NOMO-1 (cell line): ENCODE data around the gene SLC10A7.
"Not testable (repeated sequence)": the region's sequence is repeated elsewhere in the genome, so short reads cannot be mapped to it uniquely, and the experiment has no call there.

Source experiments
- DNase-seq, 2 experiments: peaks; one replicate each; lab custom pipeline; 2025; ENCODE audit not compliant: unreplicated experiment in 2 of 2; lab: John Stamatoyannopoulos, UW

Gene SLC10A7

GRCh38 chr4:146368209-146368608, 153.5 kb downstream of the SLC10A7 start:
- DNase-seq: no peak

DNA sequence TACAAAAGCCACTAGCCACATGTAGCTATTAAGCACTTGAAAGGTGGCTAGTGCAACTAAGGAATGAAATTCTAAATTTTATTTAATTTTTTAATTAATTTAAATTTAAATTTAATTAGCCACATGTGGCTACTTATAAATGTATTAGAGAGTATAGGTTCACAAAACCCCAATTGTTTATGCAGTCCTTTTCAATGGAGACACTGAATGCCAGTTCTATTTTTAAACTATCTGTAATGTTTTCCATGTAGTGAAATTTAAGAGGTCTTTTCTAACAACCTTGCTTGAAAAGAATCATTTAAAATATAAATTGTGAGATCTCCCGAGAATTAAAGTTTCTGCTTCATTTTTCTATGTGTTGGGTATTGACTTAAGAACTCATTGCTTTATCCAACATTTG, 154.4 kb downstream of the SLC10A7 start:
- no peak for DNase-seq

DNA sequence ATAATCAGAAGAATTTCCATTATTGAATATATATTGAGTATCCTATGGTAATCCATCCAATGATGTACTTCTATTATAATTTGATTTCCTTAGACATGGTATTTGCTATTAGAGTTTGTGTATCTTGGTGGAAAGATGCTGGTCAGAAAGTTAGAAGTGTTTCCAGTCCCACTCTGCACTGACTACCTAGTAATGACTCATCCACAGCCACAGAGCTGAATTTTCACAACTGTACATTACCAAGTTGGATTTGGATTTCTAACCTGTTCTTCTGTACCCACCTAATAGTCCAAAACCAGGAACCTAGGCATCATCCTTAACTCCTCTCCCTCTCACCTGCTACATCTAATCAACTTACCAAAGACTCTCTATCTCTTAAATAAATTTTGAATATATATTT, 162.0 kb downstream of the SLC10A7 start:
- DNase-seq: no peak

DNA sequence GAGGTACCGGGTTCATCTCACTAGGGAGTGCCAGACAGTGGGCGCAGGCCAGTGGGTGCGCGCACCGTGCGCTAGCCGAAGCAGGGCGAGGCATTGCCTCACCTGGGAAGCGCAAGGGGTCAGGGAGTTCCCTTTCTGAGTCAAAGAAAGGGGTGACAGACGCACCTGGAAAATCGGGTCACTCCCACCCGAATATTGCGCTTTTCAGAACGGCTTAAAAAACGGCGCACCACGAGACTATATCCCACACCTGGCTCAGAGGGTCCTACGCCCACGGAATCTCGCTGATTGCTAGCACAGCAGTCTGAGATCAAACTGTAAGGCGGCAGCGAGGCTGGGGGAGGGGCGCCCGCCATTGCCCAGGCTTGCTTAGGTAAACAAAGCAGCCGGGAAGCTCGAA, 171.6 kb downstream of the SLC10A7 start:
- not testable (repeated sequence) for DNase-seq

DNA sequence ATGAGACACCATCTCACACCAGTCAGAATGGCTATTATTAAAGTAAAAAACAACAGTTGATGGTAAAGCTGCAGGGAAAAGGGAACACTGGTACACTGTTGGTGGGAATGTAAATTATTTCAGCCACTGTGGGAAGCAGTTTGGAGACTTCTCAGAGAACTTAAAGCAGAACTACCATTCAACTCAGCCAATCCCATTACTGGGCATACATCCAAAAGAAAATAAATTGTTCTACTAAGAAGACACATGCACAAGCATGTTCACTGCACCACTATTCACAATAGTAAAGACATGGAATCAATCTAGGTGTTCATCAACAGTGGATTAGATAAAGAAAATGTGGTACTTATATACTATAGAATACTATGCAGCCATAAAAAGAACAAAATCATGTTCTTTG, 172.4 kb downstream of the SLC10A7 start:
- DNase-seq: no peak

GRCh38 chr4:146347822-146348221, 173.9 kb downstream of the SLC10A7 start:
- DNase-seq: no peak

- no peak for DNase-seq
Observed at GRCh38 chr4:146346276-146346675, 175.5 kb downstream of the SLC10A7 start.

GRCh38 chr4:146343776-146344175, 178.0 kb downstream of the SLC10A7 start:
- no peak for DNase-seq

GRCh38 chr4:146343199-146343598, 178.5 kb downstream of the SLC10A7 start:
- peak; percentile 21 to 46 for DNase-seq

GRCh38 chr4:146342600-146343192, 179.0 kb downstream of the SLC10A7 start:
- DNase-seq: peak in 1 of 2 experiments; percentile 42

DNA sequence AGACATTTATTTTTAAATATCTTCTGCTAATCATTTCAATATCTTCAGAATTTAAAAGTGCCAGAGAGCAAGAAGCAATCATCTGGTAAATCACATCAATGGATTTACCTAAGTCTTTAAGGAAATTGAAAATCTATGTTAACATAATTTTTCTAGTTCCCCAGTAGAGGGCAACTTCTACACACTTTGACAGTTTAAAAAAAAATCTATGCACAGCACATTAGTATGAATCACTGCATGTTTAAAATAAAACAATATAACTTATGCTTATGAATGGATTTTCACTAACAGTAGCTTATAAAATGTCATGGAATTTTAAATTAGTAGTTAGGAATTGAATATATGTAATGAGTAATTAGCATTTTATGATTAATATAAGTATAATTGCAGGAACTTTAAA, 180.9 kb downstream of the SLC10A7 start:
- peak in 1 of 2 experiments; percentile 30 for DNase-seq

- DNase-seq: no peak
Observed at GRCh38 chr4:146338512-146338911, 183.2 kb downstream of the SLC10A7 start.

- DNase-seq: no peak
Observed at GRCh38 chr4:146336410-146336807, 185.3 kb downstream of the SLC10A7 start.

DNA sequence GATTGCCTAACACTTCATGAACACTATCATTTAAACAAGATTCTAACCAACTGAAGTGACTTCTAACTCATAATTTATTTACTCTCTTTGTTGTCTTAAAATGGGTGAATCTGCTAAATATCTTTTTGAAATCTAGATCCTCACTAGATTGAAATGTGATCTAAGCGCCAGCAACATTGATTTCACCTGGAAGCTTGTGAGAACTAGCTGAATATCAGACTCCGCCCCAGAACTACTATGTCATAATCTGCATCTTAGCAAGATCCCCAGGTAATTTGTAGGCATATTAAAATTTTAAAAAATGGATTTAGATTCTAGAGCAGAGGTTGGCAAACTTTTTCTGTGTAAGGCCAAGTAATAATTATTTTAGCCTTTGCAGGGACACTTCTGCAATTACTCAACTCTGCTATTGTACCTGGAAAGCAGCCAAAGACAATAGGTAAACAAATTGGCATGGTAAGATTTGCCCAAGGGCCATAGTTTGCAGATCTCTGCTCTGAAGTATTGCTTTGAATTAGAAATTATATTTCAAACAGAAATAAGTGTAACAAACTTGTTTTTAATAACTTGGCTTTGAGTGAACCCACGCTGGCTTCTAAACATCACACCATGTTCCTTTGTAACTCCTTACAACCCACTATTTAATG, 185.9 kb downstream of the SLC10A7 start:
- DNase-seq: no peak

GRCh38 chr4:146334862-146335449, 186.8 kb downstream of the SLC10A7 start:
- no peak for DNase-seq

- no peak for DNase-seq
Observed at GRCh38 chr4:146333895-146334262, 187.9 kb downstream of the SLC10A7 start.

DNA sequence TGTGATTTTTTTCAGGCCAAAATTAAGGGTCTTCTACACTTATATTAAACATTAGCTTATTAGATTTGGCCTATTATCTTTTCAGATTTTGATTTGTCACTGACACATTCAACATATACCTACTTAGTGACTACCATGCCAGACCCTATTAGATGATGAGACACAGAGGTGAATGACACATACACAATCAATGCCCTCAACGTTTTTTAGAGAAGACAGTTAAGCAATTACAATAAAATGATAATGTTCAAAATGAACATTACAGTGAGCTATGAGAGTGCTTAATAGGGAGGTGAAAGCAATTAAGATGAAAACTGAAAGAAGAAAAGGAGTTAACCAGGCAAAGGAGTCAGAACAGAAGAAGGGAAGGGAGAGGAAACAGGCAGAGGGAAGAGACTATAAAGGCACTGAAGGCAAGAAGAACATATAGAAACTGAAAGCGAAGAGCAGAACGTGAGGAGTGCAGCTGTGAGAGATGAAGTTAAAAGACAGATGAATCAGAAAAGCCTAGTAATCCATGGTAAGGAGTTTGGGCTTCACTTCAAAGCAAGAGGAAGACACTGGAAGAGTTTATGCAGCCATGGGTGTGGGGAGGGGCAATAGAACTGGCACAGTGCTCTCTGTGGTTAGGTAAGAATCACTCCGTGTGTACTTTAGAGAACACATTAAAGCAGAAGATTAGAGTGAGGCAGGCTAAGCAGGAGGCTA, 188.4 kb downstream of the SLC10A7 start:
- peak; percentile 50 to 60 for DNase-seq

GRCh38 chr4:146330392-146330791, 191.3 kb downstream of the SLC10A7 start:
- peak in 1 of 2 experiments; percentile 47 for DNase-seq

DNA sequence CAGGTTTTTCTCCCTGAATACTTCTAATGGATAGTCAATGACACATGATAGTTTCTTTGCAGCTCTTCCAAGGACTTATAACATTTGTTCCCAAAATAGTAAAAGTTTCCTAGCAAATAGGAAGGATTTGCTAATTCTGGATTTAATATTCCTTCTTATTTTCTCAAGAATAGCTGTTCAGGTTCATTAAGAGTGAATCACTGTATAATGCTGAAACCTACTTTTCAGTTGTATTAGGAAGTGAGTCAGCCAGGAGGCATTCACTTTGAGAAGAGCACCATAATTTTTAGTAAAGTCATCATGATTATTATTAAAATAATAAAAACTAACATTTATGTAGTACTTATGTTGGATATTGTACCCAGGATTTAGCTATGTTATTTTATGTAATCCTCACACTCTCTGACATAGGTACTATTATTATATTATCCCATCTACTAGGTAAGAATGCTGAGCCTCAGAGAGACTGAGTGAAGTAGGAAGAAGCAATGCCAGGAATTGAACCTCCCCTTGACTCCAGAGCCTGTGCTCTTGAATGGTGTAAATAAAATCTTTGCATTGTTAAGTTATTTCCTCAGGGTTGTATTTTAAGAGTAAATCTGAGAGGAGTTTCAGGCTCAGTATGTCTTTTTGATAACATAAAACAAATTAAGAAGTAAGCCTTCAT, 192.6 kb downstream of the SLC10A7 start:
- DNase-seq: peak in 1 of 2 experiments; percentile 24

DNA sequence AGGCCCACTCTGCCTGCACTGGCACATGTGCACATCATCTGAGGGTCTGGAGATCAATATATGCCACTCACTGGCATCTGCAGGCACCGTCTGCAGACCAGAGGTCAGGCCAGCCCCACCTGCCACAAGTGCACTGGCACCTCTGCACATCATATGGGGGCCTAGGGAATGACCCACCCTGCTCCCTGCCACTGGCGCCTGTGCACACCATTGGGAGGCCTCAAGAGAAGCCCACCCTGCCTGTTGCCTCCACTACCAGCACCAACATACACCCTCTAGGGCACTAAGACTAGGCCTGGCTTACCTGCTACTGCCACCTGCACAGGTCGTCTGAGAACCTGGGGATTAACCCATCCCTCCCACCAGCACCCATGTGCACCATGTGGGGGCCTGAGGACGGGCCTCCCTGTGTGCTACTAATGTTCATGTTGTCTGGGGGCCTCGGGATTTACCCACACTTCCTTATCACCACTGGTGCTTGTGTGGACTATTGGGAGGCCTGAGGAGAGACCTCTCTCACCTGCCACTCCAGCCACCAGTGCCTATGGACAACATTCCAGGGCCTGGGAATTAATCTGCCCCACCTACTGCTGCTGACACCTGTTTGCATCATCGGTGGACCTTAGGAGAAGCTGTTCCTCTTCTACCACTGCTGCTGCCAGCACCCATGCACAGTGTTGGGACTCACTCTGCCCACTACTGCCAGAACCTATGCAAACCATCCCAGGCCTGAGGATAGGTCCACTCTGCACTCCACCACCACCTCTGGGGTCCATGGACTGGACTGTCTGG, 193.7 kb downstream of the SLC10A7 start:
- no peak for DNase-seq
